ENCODE measurements around the gene EFCC1. TPM values are rescaled to one million over a fixed set of nuclear protein-coding genes. Genes with fewer than 3 reads are reported as not detected.

EFCC1 gene
- total RNA-seq, 1 donor from 2014 or later: 0.60 TPM

- peaks cover 7% of the 10 kb centered on the region for H3K27me3 Mint-ChIP-seq
- DNase-seq (ENCODE audit: low spot score, unreplicated experiment): no peak
- no peak overlapping the region for H3K27ac Mint-ChIP-seq
- no peak for TF ChIP-seq CTCF (IDR thresholded peaks at IDR 0.05; ENCODE audit: unreplicated experiment)
- no peak overlapping the region for H3K4me3 Mint-ChIP-seq (ENCODE audit: low read depth)
- H3K9me3 Mint-ChIP-seq (ENCODE audit: low read depth): no peaks in the 10 kb centered on the region
- H3K36me3 Mint-ChIP-seq (ENCODE audit: insufficient read depth): no peaks in the 10 kb centered on the region
- peaks cover 1% of the 10 kb centered on the region for H3K4me1 Mint-ChIP-seq (ENCODE audit: low read depth)
These were observed 12.4 kb downstream of the EFCC1 start for GRCh38 chr3:129013491-129013891.

DNA sequence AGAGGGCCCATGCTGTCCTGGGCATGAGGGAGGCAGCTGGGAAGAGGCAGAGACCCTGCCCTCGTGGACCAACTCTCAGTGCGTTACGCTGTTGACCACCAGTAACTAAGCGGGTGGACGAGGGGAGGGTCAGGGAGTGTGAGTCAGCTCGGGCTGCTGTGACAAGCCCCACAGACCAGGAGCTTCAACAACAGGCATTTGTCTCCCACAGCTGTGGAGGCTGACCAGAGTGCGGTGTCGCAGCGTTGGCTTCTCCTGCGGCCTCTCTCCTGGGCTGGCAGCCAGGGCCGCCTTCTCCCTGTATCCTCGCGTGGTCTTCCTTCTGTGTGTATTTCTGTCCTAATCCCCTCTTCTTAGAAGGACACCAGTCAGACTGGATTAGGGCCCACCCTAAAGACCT, 13.0 kb downstream of the EFCC1 start:
- peaks cover 1% of the 10 kb centered on the region for H3K4me1 Mint-ChIP-seq (ENCODE audit: low read depth)
- H3K9me3 Mint-ChIP-seq (ENCODE audit: low read depth): no peaks in the 10 kb centered on the region
- no peaks in the 10 kb centered on the region for H3K36me3 Mint-ChIP-seq (ENCODE audit: insufficient read depth)
- peak overlapping the region; percentile 52 for H3K27ac Mint-ChIP-seq
- DNase-seq (ENCODE audit: low spot score, unreplicated experiment): no peak
- TF ChIP-seq CTCF (IDR thresholded peaks at IDR 0.05; ENCODE audit: unreplicated experiment): no peak
- H3K27me3 Mint-ChIP-seq: peaks cover 8% of the 10 kb centered on the region
- no peak overlapping the region for H3K4me3 Mint-ChIP-seq (ENCODE audit: low read depth)

- no peak for DNase-seq (ENCODE audit: low spot score, unreplicated experiment)
- Mint-ChIP-seq H3K27ac (no peak overlapping the region), H3K4me1 (ENCODE audit: low read depth) (peaks cover 1% of the 10 kb centered on the region), H3K27me3 (peaks cover 6% of the 10 kb centered on the region), H3K9me3 (ENCODE audit: low read depth) (no peaks in the 10 kb centered on the region), H3K4me3 (ENCODE audit: low read depth) (no peak overlapping the region), H3K36me3 (ENCODE audit: insufficient read depth) (no peaks in the 10 kb centered on the region)
- no peak for TF ChIP-seq CTCF (IDR thresholded peaks at IDR 0.05; ENCODE audit: unreplicated experiment)
These were observed 13.8 kb downstream of the EFCC1 start for GRCh38 chr3:129014793-129015345.

GRCh38 chr3:129015388-129016105, 14.4 kb downstream of the EFCC1 start:
- no peak for DNase-seq (ENCODE audit: low spot score, unreplicated experiment)
- Mint-ChIP-seq H3K36me3 (ENCODE audit: insufficient read depth) (no peaks in the 10 kb centered on the region), H3K9me3 (ENCODE audit: low read depth) (no peaks in the 10 kb centered on the region), H3K27me3 (peaks cover 6% of the 10 kb centered on the region), H3K27ac (peak overlapping the region; percentile 59), H3K4me3 (ENCODE audit: low read depth) (no peak overlapping the region), H3K4me1 (ENCODE audit: low read depth) (peaks cover 1% of the 10 kb centered on the region)
- no peak for TF ChIP-seq CTCF (IDR thresholded peaks at IDR 0.05; ENCODE audit: unreplicated experiment)

GRCh38 chr3:129016356-129016719, 15.2 kb downstream of the EFCC1 start:
- peaks cover 6% of the 10 kb centered on the region for H3K27me3 Mint-ChIP-seq
- peaks cover 1% of the 10 kb centered on the region for H3K4me1 Mint-ChIP-seq (ENCODE audit: low read depth)
- no peak overlapping the region for H3K27ac Mint-ChIP-seq

More at GRCh38 chr3:129016356-129016719, 15.2 kb downstream of the EFCC1 start:
- Mint-ChIP-seq H3K9me3 (ENCODE audit: low read depth) (no peaks in the 10 kb centered on the region), H3K4me3 (ENCODE audit: low read depth) (no peak overlapping the region), H3K36me3 (ENCODE audit: insufficient read depth) (no peaks in the 10 kb centered on the region)
- no peak for TF ChIP-seq CTCF (IDR thresholded peaks at IDR 0.05; ENCODE audit: unreplicated experiment)
- DNase-seq (ENCODE audit: low spot score, unreplicated experiment): no peak

Measured in progenitor cell of endocrine pancreas (in vitro differentiated cells).